Measurements from ENCODE around the gene C12orf42.

C12orf42 gene

GRCh38 chr12:103350116-103350515 is 145.7 kb downstream of the C12orf42 start:
- DNase-seq (ENCODE audit: low read depth in 4 of 4, low spot score in 1 of 4) = no peak

- no peak for DNase-seq (ENCODE audit: low read depth in 4 of 4, low spot score in 1 of 4)
Measured at GRCh38 chr12:103348935-103349334, 146.8 kb downstream of the C12orf42 start.

- no peak for DNase-seq (ENCODE audit: low read depth in 4 of 4, low spot score in 1 of 4)
Measured at GRCh38 chr12:103336940-103337339, 158.8 kb downstream of the C12orf42 start.

- no peak for DNase-seq (ENCODE audit: low read depth in 4 of 4, low spot score in 1 of 4)
Measured at GRCh38 chr12:103334466-103334865, 161.3 kb downstream of the C12orf42 start.

- no peak for DNase-seq (ENCODE audit: low read depth in 4 of 4, low spot score in 1 of 4)
Measured at GRCh38 chr12:103333676-103334075, 162.1 kb downstream of the C12orf42 start.

GRCh38 chr12:103331643-103332042 is 164.1 kb downstream of the C12orf42 start:
- no peak for DNase-seq (ENCODE audit: low read depth in 4 of 4, low spot score in 1 of 4)

- DNase-seq (ENCODE audit: low read depth in 4 of 4, low spot score in 1 of 4) = no peak
Measured at GRCh38 chr12:103330672-103331071, 165.1 kb downstream of the C12orf42 start.

GRCh38 chr12:103327676-103328075 is 168.1 kb downstream of the C12orf42 start:
- DNase-seq (ENCODE audit: low read depth in 4 of 4, low spot score in 1 of 4) = no peak

- no peak for DNase-seq (ENCODE audit: low read depth in 4 of 4, low spot score in 1 of 4)
Measured at GRCh38 chr12:103326190-103326589, 169.6 kb downstream of the C12orf42 start.

- DNase-seq (ENCODE audit: low read depth in 4 of 4, low spot score in 1 of 4) = no peak
Measured at GRCh38 chr12:103318566-103318965, 177.2 kb downstream of the C12orf42 start.

- DNase-seq (ENCODE audit: low read depth in 4 of 4, low spot score in 1 of 4) = no peak
Measured at GRCh38 chr12:103317220-103317619, 178.5 kb downstream of the C12orf42 start.

- no peak for DNase-seq (ENCODE audit: low read depth in 4 of 4, low spot score in 1 of 4)
Measured at GRCh38 chr12:103314786-103315185, 181.0 kb downstream of the C12orf42 start.

- no peak for DNase-seq (ENCODE audit: low read depth in 4 of 4, low spot score in 1 of 4)
Measured at GRCh38 chr12:103313894-103314293, 181.9 kb downstream of the C12orf42 start.

GRCh38 chr12:103312742-103313354 is 182.9 kb downstream of the C12orf42 start:
- DNase-seq (ENCODE audit: low read depth in 4 of 4, low spot score in 1 of 4) = no peak

GRCh38 chr12:103310546-103311270 is 185.1 kb downstream of the C12orf42 start:
- DNase-seq (ENCODE audit: low read depth in 4 of 4, low spot score in 1 of 4) = no peak

- DNase-seq (ENCODE audit: low read depth in 4 of 4, low spot score in 1 of 4) = no peak
Measured at GRCh38 chr12:103308396-103308795, 187.4 kb downstream of the C12orf42 start.

GRCh38 chr12:103303484-103303883 is 192.3 kb downstream of the C12orf42 start:
- DNase-seq (ENCODE audit: low read depth in 4 of 4, low spot score in 1 of 4) = no peak

GRCh38 chr12:103301642-103302591 is 193.9 kb downstream of the C12orf42 start:
- no peak for DNase-seq (ENCODE audit: low read depth in 4 of 4, low spot score in 1 of 4)

GRCh38 chr12:103288016-103288415 is 207.8 kb downstream of the C12orf42 start:
- DNase-seq (ENCODE audit: low read depth in 4 of 4, low spot score in 1 of 4) = no peak

GRCh38 chr12:103282124-103282523 is 213.6 kb downstream of the C12orf42 start:
- DNase-seq (ENCODE audit: low read depth in 4 of 4, low spot score in 1 of 4) = no peak

- DNase-seq (ENCODE audit: low read depth in 4 of 4, low spot score in 1 of 4) = no peak
Measured at GRCh38 chr12:103279444-103279843, 216.3 kb downstream of the C12orf42 start.

- DNase-seq (ENCODE audit: low read depth in 4 of 4, low spot score in 1 of 4) = no peak
Measured at GRCh38 chr12:103278329-103278728, 217.4 kb downstream of the C12orf42 start.

Data from stimulated activated CD4-positive, alpha-beta T cell treated with anti-CD3 and anti-CD28 coated beads, Interleukin-1b, Interleukin-23, amount 100 ng/mL, for 24 hours (primary cell).